HG02571 (cell line): ENCODE data around the gene CBR1.
"Not testable (repeated sequence)": the region's sequence is repeated elsewhere in the genome, so short reads cannot be mapped to it uniquely, and the experiment has no call there.

Source experiments
- ATAC-seq: cut with Tn5 transposase; IDR thresholded peaks from one replicate; pipeline ENCODE4 v1.9.1; 2021; ENCODE audit warnings: mild to moderate bottlenecking, moderate library complexity; ENCODE audit not compliant: unreplicated experiment

CBR1 gene

GRCh38 chr21:36047139-36047538, 22.7 kb upstream of the CBR1 start:
- no peak for ATAC-seq

GRCh38 chr21:36048357-36048756, 21.5 kb upstream of the CBR1 start:
- no peak for ATAC-seq

DNA sequence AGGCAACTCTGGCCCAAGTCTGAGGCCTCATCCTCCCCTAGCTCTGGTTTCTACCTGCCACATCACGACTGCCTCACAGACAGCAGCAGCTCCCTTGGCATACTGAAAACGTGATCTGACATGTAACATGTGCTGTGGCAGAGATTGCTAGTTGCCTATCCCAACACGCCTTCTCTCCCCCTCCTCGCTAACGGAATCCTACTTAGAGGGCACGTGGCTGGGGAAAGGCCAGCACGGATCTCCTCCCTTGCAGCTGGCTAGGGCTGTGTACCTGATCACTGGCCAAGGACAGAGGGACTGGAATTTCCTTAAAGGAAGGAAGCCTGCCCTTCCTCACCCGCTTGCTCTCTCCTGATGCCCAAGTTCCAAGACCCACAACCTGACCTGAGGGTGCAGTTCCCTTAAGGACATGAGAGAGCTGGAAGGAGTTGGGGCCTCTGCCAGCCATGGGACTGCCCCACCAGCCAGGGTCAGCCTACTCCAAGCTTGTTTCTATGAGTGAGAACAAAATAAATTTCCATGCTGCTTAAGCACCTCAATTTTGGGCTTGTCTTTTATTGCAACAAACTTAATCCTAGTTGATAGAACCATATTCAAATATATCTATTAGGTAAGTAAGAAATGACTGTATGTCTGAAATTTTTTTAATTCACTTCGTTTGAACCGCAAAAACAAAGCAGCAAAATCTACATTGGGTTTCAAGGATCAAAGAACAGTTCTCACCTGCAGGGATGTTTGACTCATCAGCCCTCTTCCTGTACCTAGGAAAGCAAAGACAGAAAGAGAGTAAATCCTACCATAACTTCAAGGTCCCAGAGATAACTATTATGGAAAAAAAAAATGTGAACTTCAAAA, 16.7 kb upstream of the CBR1 start:
- ATAC-seq = no peak

DNA sequence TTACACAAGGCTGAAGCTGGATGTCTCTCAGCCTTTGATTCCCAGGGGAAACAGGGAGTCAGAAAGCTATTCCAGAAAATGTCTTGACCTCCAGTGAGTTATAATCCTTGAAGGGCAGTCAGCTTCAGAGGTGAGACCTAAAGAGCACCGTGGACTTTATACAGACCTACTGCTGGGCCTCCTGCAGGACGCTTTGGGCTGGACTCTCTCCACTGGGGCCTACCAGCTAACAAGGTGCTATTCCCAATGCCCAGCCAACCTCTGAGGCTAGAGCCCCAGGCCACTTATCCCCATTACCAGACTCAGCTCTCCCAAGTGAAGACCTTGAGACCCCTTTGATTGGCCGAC, 16.1 kb upstream of the CBR1 start:
- no peak for ATAC-seq

DNA sequence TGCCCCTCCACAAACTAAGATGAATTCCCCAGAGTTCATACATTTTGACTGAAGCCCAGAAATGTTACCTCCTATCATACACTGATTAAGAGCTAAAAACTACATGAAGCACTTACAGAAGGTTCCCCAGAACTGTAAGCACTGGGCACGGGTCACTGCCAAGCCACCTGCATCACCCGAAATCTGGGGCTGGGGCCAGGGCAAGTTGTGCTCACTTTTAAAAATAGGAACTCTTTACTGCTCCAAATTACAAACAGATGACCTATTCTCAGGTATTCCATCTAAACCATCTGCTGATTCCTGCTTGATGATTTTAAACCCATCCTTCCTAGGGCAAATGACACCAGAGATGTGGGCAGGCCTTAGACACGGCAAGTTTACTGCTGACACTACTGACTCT, 14.3 kb upstream of the CBR1 start:
- no peak for ATAC-seq

DNA sequence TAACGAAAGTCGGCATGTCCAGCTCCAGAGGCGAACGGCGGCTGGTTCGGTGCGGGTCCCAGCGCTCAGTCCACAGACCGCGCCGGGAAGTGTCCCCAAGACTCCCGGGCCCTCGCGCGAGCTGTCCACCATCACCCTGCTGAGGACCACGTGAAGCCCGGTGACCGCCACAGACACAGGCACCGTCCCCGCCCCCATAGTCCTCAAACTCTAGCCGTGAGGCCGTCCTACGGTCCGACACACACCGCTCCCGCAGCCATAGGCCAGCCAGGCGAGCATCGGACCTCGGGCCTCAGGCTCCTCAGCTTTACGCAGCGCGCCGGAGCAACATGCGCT, 10.0 kb upstream of the CBR1 start:
- peak; percentile 41 for ATAC-seq

- ATAC-seq = peak; percentile 89
These were observed 9.5 kb upstream of the CBR1 start, which contains the start of gene SETD4 for GRCh38 chr21:36060159-36060921. Gene SETD4 (minus strand): TSS chr21:36060526. CDS start chr21:36058888, 1,638 bp downstream.

DNA sequence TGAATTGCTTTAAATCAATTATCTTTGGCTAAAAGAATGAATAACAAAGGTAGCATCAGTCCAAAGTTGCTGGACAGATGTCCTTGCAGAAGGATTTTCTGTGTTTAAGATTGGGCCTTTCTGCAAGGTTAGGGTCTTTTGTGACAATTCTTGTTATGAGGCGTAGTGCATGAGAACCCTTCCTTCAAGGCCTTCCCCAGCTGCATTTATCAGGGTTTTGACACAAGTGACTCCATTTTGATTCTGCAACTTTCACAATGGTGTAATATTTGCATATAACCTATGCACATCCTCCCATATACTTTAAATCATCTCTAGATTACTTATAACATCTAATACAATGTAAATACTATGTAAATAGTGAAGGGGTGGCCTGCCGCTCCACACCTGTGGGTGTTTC, 8.4 kb upstream of the CBR1 start:
- no peak for ATAC-seq

- no peak for ATAC-seq
These were observed 6.3 kb upstream of the CBR1 start for GRCh38 chr21:36063375-36064084.

DNA sequence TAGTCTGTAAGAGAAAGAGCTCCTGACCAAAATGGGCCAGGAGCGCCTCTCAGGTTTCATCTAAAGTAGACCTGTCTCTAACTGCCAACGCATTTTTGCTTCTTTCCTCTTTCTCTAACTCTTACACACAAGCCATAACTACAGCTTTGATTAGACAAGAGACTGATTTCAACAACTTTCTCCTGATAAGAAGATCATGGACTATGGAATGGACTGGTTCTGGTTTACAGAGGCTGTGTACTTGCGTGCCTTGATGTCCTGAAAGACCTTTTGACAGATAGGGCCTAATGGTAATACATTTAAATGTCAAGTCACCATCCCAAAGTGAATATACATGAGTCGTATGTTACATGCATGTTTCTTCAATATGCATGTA, 5.8 kb upstream of the CBR1 start:
- ATAC-seq = no peak

DNA sequence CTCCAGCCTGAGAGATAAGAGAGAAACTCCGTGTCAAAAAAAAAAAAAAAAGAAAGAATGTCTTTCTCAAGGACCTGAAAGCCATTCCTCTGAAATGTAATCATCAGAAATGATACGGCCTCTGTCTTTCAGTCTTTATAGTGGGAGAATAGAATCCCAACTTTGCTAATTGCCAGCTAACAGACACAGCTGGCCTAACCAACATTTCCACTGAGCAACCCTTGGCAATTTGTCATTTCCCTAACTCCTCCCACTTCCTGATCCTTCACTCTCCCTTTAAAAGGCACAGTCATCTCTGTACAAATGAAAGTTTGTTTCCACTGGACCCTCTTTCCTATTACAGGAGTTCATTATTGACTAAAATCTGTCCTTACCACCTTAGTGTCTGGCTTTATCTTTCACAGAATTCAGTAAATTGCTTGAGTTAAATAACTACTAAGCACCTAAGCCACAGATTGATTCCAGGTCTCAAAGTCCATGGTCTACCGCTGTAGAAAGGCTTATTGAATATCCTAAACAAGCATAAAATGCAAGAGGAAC, 4.3 kb upstream of the CBR1 start:
- no peak for ATAC-seq

DNA sequence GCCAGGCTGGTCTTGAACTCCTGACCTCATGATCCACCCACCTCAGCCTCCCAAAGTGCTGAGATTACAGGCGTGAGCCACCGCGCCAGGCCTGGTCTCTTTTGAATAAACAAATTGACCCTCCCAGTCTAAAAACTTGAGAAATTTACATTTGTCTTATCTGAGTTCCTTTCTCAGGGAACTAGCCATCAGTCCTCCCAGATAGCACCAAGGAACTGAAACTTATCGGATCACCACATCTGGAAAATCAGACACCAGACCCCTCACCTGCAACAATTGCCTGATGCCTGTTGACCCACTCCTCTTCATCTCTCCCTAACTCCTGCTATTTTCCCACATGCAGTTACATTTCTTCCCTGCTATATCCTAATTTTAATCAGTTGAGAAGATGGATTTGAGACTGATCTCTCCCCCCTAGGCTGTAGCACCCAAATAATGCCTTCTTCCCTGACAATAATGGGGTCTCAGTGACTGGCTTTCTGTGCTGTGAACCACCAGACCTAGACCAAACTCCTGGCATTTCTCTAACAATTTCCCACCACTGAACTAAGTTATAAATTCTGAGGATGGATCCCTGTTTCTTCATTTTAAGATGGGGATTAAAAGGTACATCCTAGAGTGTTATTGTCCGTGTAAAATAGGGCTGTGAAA, 951 bp upstream of the CBR1 start:
- ATAC-seq = no peak

- no peak for ATAC-seq
These were observed 1.2 kb downstream of the CBR1 start for GRCh38 chr21:36070999-36071398.

GRCh38 chr21:36072453-36073162, 2.8 kb downstream of the CBR1 start:
- ATAC-seq = no peak

DNA sequence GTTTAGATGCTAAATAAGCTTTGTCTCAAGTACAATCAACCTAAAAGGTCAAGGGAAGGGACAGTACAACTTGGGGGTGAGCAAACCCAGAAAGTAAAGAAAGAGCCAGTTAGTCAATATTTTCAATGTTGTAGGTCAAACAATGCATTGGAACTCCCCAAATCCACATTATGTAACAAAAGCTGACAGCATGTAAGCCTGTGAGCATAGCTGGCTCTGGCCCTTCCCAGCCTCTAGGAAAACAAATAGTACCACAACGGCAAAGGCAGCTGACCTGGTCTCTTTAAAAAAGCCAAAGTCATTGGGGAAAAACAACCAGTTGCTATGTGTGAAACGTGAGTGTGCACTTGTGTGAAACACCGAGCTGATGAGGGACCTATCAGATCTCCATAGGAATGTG, 3.4 kb downstream of the CBR1 start:
- no peak for ATAC-seq

DNA sequence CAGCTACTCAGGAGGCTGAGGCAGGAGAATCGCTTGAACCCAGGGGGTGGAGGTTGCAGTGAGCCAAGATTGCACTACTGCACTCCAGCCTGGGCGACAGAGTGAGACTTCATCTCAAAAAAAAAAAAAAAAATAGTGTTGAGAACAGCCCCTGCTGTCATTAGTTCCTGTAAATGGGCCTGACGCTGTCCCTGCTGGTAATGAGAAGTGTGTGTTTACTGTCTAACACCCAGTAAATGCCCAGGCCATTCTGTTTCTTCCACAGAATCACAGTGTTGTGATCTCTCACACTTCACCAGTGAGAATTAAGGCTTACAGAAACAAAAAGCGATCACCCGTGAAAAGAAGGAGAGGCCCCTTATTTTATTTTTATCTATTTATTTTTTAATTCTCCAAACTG, 4.1 kb downstream of the CBR1 start:
- not testable (repeated sequence) for ATAC-seq

DNA sequence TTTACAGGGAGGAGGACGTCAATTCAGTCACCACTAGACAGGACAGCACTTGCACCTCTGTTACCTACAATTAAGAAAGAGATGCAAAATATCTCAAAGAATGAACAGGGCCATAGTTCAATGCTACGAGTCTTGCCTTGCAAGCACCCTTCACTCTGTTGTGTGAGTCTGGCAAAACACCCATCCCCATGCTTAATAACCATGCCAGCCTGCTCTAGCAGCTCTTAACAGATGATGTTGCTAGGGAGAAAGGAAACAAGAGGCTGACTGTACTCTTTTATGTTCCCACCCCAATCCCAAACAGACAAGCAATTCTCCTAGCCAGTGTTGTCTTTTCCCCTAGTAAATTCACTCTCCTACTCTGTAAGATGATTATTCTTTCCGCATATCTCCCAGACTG, 5.3 kb downstream of the CBR1 start:
- ATAC-seq = no peak

GRCh38 chr21:36075953-36076352, 6.1 kb downstream of the CBR1 start:
- no peak for ATAC-seq

DNA sequence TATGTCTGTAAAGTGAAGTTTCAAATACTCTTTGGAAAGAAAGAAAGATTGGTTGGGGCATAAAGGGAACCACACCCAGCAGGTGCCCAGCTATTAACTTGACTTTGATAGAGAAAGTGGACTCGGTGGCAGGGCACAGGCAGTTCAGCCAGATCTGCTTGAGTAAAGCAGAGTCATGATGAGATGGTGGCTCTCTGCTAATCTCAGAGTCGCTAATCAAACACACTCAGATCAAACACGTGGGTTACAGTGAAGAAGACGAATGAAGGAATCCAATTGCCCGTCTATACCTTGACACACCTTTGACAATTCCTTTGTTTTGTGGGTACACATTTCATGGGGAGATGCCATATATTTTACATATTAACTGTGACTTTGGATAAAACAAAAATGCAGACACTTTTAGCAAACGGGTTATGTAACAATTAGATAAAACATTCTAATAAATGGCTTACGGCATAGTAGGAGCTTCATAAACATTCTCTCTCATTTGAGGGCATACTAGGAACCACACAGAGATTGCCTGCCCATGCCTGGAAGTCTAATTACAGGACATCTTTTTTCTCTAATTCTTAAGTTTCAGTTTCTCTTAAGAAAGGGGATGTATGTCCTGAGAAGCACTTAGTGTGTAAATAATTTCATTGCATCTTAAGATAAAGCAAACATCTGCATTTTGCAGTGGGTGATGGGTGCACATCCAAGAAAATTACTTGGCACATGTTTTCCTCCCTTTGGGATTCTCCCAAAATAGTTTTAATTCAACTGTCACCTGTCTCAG, 7.2 kb downstream of the CBR1 start:
- no peak for ATAC-seq

DNA sequence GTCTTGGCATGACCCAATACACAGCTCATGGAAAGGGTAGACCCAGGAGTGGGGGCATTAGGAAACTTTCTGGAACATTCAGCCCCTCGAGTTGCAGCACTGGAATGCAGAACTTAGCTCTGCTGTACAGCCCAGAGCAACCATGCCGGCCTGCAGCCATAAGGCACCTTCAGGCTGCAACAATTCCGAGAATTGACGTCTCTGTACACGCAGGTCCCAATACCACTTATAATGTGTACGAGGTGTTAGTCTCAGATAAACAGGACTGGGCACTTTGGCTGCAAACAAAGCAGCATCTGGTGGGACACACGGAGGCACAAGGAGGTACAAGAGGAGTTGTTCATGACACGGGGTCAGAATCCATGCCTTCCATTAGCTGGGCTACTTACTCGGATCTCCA, 7.9 kb downstream of the CBR1 start:
- ATAC-seq = no peak
